HG02884 (cell line): ENCODE data around the gene C1orf50.
"Not testable (repeated sequence)": the region's sequence is repeated elsewhere in the genome, so short reads cannot be mapped to it uniquely, and the experiment has no call there.

Experiments
- ATAC-seq: cut with Tn5 transposase; IDR thresholded peaks from one replicate; pipeline ENCODE4 v1.9.1; 2021; ENCODE audit warnings: mild to moderate bottlenecking, moderate library complexity; ENCODE audit not compliant: unreplicated experiment

C1orf50 gene

DNA sequence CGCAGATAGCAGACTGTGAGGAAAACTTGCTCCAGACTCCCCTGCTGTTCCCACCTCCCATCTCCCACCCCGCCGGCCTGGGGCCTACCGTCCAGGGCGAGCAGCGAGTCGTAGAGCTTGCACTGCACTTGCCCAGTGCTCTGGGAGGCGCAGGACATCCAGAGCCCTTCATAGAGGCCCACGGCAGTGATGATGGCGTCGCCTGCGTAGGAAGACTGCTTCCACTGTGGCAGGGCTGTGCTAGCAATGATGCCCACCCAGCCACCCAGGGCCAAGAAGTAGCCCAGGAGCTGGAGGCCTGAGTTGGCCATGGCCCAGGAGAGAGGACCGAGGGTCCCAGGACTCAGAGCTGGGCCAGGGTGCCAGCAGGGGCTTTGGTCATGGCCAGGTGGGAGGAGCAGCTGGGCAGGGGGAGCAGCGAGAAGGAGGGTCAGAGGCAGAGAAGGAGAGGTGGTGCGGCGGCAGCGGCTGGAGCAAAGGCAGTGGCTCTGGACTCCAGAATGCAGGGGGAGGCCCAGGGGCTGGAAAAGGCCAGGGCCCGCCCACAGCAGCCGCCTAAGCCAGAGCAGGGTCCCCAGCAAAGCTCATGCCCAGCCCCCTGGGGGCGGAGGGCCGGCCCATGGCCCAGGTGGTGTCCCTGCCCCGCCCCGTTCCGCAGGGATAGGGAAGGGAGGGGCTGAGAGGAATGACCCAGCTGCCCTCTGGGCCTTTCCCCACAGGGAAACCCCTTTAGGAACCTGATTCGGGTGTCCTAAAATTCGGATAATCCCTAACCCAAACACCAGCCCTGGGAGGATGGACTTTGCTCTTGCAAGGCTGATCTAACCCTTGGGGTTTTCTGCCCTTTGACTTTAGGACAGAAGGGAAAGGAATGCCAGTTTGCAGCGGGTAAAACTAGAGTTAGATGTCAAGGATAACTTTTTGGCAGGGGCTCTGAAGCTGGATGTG, 27.0 kb upstream of the C1orf50 start, which contains the start of gene CLDN19:
CLDN19 (minus strand) TSS at position 484 of the 948 bp plus-strand sequence; CDS start at position 311, 173 bp downstream.
- ATAC-seq: no peak

DNA sequence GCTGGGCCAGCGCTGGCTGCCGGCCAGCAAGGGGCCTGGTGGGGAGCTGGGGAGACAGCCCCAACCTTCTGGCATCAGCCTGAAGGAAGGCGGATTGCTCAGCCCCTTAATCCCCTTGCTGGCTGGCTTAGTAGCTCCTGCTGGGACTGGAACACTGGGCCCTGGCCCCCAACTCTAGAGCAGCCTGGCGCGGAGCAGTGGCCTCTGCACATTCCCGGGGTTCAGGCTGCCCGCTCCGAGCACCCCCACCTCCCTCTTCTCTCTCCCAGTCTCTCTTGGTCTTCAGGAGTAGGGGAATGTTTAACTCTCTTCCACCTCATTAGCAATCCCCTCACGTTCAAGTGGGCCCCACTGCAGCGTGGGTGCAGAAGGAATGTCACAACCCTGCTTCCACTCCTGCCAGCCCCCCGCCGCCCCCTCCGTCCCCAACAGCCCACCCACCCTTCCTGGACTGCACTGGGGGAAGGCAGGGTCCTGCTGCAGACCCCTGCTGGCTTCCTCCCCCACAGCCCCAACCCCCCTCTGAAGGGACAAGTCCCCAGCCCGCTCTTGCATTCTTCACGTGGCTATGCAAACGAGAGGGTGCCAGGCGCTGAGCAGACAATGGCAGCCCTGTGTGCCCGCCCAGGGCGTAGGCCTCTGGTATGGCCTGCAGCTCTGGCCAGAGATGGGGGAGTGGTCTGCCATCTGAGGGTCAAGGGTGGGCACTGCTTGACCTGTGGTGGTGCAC, 26.0 kb upstream of the C1orf50 start:
- no peak for ATAC-seq

DNA sequence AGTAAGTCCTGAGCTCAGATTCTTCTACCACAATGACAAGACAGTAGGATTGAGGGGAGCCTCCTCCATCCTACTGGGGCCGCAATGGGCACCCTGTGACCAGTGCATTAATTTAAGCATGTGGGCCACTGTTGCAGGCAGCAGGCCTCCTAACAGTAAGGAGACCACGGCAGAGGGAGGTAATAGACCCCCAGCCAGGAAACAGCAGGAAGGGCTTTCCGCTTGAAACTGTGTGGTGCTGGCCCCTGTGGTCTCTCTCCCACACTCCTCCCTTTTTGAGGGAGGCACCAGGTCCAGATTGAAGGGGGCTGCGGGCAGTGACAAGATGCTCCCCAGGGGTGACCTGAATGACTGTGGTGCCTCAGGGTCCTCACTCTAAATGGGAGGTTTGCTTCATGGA, 25.3 kb upstream of the C1orf50 start:
- no peak for ATAC-seq

GRCh38 chr1:42742141-42742540, 24.9 kb upstream of the C1orf50 start:
- ATAC-seq: no peak

DNA sequence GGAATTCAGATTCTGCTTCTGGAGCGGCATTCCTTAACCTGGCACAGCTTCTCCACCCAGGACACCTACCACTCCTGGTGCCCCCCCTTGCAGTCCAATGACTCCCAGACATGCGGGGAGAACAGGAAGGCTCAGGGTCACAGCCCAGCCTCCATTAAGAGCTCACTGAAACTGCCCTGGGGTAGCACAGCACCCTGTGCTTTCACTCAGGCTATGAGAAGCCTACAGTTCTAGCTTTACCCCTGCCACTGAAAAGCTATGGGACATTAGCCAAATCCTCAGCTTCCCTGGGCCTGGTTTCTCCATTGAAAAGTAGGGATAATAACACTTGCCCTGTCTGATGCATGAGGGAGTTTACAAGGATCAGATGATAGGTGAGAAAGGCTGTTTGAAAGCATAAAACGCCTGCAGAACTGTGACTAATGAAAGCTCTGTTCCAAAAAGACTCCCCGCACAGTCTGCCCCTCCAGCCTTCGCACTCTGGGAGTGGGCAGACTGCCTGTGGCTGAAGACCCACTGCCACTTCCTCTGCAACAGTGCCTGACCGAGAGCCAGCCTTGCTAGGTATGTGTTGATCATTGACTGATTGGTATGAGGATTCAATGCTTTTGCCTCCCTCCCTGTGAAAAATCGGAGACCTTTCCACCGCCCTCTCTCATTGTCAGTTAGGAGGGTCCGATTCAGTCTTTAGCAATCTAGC, 24.3 kb upstream of the C1orf50 start:
- ATAC-seq: no peak

- no peak for ATAC-seq
These were observed 23.5 kb upstream of the C1orf50 start for GRCh38 chr1:42743317-42744147.

DNA sequence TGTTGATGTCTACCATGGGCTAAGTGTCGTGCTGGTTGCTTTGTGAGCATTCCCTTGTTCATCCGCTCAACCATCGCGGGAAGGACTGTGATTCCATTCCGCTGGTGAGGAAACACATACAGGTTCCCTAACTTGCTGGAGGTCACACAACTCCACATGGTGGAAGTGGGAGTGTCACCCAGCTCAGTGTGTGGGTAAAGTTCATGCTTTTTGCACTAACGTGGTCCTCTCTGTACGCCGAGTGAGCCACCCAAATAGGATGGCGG, 23.0 kb upstream of the C1orf50 start:
- ATAC-seq: no peak

GRCh38 chr1:42745851-42746250, 21.2 kb upstream of the C1orf50 start:
- no peak for ATAC-seq

GRCh38 chr1:42746436-42747105, 20.5 kb upstream of the C1orf50 start:
- no peak for ATAC-seq

DNA sequence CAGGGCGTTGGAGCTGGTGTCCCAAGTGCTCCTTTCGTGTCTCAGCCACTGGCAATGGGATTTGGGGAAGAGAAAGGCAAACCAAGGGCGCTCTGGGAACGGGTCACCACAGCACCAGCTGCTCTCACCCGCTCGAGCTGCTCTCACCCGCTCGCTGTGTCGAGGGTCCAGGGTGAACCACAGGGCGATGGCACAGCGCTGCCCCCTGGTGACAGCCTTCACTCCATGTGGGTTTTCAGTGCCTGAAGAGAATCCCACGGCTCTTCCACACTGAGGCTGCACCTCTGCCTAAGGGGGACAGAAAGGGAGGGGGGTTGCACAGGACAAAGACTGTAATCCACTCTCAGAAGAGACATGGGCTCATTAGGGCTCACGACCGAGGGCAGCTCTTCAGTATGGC, 19.9 kb upstream of the C1orf50 start:
- ATAC-seq: no peak

DNA sequence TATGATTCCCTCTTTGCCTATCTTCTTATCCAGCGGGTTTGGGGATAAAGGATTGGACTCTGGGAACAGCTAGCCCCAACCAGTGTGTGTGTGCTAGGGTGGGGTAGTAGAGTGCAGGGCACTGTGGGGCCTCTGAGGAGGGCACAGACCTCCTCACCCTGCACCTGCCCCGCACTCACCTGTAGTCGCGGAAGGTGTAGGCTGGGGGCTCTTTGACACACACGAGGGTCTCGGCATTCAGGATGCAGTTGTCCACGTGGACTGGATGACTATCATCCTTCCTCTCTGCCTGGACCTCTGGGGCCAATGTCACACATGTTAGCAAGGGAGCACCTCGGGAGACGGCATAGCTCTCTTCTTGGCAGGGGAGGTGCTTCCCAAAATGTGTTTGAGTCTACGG, 19.0 kb upstream of the C1orf50 start:
- no peak for ATAC-seq

- no peak for ATAC-seq
These were observed 18.3 kb upstream of the C1orf50 start for GRCh38 chr1:42748461-42749410.

DNA sequence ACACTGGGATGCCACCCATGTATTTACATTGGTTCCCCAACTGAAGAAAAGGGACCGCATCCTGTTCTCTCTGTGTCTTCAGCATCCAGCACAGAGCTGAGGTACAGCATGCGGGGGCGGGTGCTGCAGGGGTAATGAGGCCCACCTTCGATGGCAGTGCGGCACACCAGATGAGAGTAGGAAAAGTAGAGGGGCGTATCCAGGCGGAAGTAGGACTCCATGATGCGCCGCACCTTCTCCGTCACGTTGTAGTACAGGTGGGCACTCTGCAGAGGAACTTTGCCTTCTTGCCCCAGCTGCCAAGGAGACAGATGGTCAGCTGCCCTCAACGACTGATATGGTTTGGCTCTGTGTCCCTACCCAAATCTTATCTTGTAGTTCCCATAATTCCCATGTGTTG, 17.0 kb upstream of the C1orf50 start:
- ATAC-seq: no peak

- ATAC-seq: not testable (repeated sequence)
These were observed 15.5 kb upstream of the C1orf50 start for GRCh38 chr1:42751511-42752070.

DNA sequence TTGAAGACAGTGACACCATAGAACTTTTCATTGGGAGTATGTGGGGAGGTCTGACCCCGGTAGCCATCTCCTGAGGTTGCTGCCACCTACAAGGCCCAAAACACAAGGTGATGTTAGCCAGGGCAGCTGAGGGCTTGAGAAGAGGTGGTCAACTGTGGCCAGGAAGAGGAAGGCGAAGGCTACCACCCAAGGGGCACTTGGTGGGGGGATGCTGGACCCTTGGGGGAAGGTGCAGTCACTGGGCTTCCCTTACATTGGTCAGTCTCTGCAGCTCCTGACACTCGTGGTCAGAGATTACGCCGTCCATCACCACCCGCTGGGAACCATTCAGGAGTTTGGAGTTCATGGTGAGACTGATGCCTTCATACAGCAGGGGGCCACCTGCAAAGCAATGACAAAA, 14.8 kb upstream of the C1orf50 start:
- ATAC-seq: no peak

GRCh38 chr1:42753070-42753469, 14.0 kb upstream of the C1orf50 start:
- no peak for ATAC-seq

GRCh38 chr1:42756956-42757891, 9.8 kb upstream of the C1orf50 start:
- ATAC-seq: no peak

- no peak for ATAC-seq
These were observed 9.2 kb upstream of the C1orf50 start for GRCh38 chr1:42757892-42758275.
